Activated T-helper 1 cell treated with anti-CD3 and anti-CD28 coated beads, Interleukin-2, amount 50 U/mL, for 16 hours (primary cell): ENCODE data around the gene C5.

Source experiments
- DNase-seq, 2 donors: peaks; one replicate each; pipeline ENCODE4 v3.0.0-alpha.2; 2020; ENCODE audit warnings: low read depth in 1 of 2, low spot score in 1 of 2

Gene C5

GRCh38 chr9:120942186-120943001 lies 107.7 kb downstream of the C5 start:
- no peak for DNase-seq

- no peak for DNase-seq
These were observed 108.9 kb downstream of the C5 start for GRCh38 chr9:120941046-120941770.

GRCh38 chr9:120940573-120940972 lies 109.5 kb downstream of the C5 start:
- no peak for DNase-seq

GRCh38 chr9:120938851-120939250 lies 111.2 kb downstream of the C5 start:
- DNase-seq = no peak

- DNase-seq = no peak
These were observed 112.5 kb downstream of the C5 start for GRCh38 chr9:120937596-120937995.

- no peak for DNase-seq
These were observed 112.9 kb downstream of the C5 start for GRCh38 chr9:120937127-120937526.

- no peak for DNase-seq
These were observed 113.3 kb downstream of the C5 start for GRCh38 chr9:120936764-120937122.

- DNase-seq = peak; percentile 80 to 85
These were observed 113.9 kb downstream of the C5 start for GRCh38 chr9:120936011-120936763.

- DNase-seq = no peak
These were observed 114.7 kb downstream of the C5 start for GRCh38 chr9:120935383-120935857.

GRCh38 chr9:120934281-120934680 lies 115.8 kb downstream of the C5 start:
- DNase-seq = no peak

GRCh38 chr9:120933310-120934055 lies 116.6 kb downstream of the C5 start:
- DNase-seq = no peak

GRCh38 chr9:120932086-120932823 lies 117.8 kb downstream of the C5 start:
- no peak for DNase-seq

- DNase-seq = peak in 1 of 2 donors; percentile 42
These were observed 118.6 kb downstream of the C5 start for GRCh38 chr9:120931231-120932085.

- no peak for DNase-seq
These were observed 120.8 kb downstream of the C5 start for GRCh38 chr9:120929229-120929791.

- DNase-seq = peak; percentile 58 to 68
These were observed 121.4 kb downstream of the C5 start for GRCh38 chr9:120928483-120929228.

GRCh38 chr9:120928015-120928482 lies 122.0 kb downstream of the C5 start:
- no peak for DNase-seq

- DNase-seq = no peak
These were observed 122.6 kb downstream of the C5 start for GRCh38 chr9:120927269-120928014.
